Cardiac atrium fibroblast (primary cell): ENCODE measurements around the gene ATG4B. TPM values are rescaled to one million over a fixed set of nuclear protein-coding genes. Genes with fewer than 3 reads are reported as not detected.

ENCODE experiments used
- total RNA-seq: library from RNA; depleted of rRNA; stranded (reverse); fragments of >200 nt; gene quantifications from 2 replicates; pipeline ENCODE4 v1.2.3, GENCODE V29; 2015

ATG4B gene
- 54.6 and 61.7 TPM in 2 replicates for total RNA-seq

DNA sequence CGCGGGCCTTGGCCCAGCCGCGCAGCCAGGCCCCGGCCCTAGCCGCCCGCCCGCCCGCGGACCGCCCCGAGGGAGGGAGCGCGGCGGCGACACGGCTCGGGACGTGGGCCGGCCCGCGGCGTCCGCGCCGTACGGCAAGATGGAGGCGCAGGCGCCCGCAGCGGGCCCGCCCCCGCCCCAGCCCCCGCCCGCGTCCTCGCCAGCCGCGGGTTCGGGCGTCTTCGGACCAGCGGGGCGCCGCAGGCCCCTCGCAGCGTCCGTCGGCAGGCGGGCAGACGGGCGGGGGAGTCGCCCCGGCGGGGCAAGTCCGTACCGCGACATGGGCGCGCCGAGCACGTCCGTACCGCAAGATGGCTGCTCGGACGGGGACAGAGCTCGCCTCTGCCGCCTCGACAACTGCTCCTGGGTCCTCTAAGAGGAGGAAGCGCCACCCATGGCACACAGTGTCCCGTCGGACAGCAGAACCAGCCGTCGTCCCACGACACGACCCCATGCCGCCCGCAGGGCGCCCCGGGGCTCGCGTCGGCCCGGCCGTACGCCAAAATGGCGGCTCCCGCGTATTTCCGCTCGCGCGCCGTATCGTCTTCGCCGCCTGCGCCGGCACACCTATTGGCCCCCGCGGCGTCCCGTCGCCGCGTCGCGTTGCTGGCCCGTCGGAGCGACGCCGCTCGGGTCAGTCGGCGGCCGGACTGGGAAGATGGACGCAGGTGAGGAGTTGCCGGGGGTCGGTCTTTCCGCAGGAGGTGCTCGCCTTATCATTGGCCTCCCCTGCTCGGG, at the start of gene ATG4B, which contains the start of gene THAP4:
TSS of gene ATG4B (plus strand) at position 676 of the 777 bp plus-strand sequence. CDS start at position 698, 22 bp downstream.
TSS of gene THAP4 (minus strand) at position 141 of the 777 bp plus-strand sequence. CDS start 141 bp downstream, outside the sequence.

DNA sequence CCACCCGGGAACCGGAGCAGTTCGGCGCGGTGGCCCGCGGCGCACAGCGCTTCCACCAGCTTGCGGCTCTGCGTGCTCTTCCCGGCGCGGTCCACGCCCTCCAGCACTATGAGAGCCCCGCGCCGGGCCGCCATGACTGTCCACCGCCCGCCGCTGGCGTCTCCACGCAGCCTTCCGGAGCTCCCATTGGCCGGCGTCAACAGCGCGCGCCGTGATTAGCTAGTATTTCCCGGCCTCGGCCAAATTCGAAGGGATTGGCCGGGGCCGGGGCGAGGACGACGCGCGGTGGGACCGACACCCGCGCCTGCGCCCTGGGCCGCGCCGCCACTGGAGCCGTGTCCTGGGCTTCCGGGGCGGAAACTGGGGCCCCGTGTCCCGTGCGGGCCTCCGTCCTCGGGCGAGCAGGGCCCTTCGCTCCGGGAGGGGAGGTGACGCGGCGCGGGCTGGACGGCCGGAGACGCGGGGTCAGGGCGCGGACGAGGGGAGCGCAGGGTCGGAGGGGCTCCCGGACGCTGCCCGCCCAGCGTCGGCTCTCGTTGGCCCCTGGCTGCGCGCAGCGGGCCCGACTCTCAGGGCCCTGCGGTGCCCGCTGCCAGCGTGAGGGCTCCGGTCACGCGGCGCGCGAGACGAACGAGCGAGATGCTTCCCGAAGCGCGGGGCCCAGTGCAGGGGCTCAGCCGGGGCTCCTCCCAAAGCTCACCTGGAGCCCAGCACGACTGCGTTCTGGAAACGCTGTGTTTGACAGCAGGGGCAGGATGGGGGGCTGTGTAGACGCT, 49.3 kb downstream of the ATG4B start, which contains the start of gene DTYMK:
TSS of gene DTYMK (minus strand) at position 166 of the 776 bp plus-strand sequence. CDS start at position 134, 32 bp downstream.

DNA sequence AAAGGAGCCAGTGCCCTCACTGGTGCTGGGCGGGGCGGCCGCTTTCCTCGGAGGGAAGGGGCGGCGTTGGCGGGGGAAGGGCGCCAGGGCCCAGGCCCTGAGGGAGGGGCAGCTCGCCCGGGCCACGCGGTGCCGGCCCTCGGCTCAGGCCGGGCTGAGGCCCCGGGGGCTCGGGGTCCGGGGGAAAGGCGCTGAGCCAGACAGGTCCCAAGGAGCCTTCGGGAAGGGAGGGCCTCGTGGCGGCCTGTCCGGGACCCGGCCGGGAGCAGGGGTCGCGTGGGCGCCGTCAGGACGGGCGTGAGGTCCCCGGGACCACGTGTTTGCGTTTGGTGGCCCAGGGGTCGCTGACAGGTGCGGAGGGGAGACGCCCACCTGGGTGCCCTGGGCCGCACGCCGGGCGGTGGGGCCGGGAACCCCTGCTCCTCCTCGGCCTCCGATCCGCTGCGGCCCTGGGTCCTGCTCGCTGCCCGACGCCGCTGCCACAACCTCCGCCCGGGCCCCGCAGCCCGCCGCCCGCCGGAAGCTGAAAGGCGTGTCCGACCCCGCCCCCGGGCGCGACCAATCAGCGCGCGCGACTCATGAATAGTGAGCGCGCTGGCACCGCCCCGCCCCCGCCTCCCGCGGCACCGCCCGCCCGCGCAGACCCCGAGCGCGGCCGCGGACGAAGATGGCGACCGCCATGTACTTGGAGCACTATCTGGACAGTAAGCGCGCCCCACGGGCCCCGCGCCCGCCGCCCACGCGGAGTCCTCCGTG, 64.1 kb downstream of the ATG4B start, which contains the start of gene ING5:
TSS of gene ING5 (plus strand) at position 641 of the 756 bp plus-strand sequence. CDS start at position 668, 27 bp downstream.

Other genes with a start within 250 kb of the ATG4B start
- 198 and 268 TPM in 2 replicates for gene STK25, start 129.1 kb upstream of the ATG4B start, total RNA-seq
- 64.0 and 78.2 TPM in 2 replicates for gene BOK, start 78.9 kb upstream of the ATG4B start, total RNA-seq
- 36.3 and 46.2 TPM in 2 replicates for gene THAP4, start 535 bp upstream of the ATG4B start, total RNA-seq
- 28.8 and 31.6 TPM in 2 replicates for gene DTYMK, start 49.1 kb downstream of the ATG4B start, total RNA-seq
- gene ING5, start 64.3 kb downstream of the ATG4B start, total RNA-seq, result 10.8 and 18.3 TPM in 2 replicates
- gene D2HGDH, start 96.9 kb downstream of the ATG4B start, total RNA-seq, result 13.0 and 14.6 TPM in 2 replicates
- not detected in 2 replicates for gene GAL3ST2, start 139.1 kb downstream of the ATG4B start, total RNA-seq
- not detected in 2 replicates for gene NEU4, start 171.5 kb downstream of the ATG4B start, total RNA-seq
- not detected in 2 replicates for gene PDCD1, start 221.2 kb downstream of the ATG4B start, total RNA-seq
- not detected in 2 replicates for gene RTP5, start 232.0 kb downstream of the ATG4B start, total RNA-seq